ENCODE measurements around the gene PNN. TPM values are rescaled to one million over a fixed set of nuclear protein-coding genes. Genes with fewer than 3 reads are reported as not detected.

The PNN gene
- total RNA-seq, 3 donors from 2014 or later, result 42.5 to 50.6 (median 49.4) TPM

DNA sequence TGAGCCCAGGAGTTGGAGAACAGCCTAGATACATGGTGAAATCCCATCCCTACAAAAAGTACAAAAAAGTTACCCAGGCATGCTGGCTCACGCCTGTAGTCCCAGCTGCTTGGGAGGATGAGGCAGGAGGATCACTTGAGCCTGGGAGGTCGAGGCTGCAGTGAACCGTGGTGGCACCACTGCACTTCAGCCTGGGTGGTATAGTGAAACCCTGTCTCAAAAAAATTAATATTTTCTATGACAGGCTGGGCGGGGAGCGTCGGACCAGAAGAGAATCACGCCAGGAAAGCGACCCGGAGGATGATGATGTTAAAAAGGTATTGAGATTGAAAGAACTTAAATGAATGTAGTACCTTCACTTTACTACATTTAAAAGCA, 2.1 kb downstream of the PNN start:
- intact Hi-C loops (cut with DNase I, micrococcal nuclease), result loop anchor here in 1 of 2 donors (10.0 kb wide), 1 partner anchor 72 kb away; the partner anchor contains the start of gene SEC23A
- Histone ChIP-seq H3K9me3 (no peaks in the 10 kb centered on the region), H3K36me3 (ENCODE audit: low read depth) (peaks cover 25% of the 10 kb centered on the region), H3K4me1 (ENCODE audit: low read depth) (peaks cover 10% of the 10 kb centered on the region), H3K4me3 (no peak overlapping the region)
- ATAC-seq (no peak), DNase-seq (no peak)
- TF ChIP-seq, protein P1, sequence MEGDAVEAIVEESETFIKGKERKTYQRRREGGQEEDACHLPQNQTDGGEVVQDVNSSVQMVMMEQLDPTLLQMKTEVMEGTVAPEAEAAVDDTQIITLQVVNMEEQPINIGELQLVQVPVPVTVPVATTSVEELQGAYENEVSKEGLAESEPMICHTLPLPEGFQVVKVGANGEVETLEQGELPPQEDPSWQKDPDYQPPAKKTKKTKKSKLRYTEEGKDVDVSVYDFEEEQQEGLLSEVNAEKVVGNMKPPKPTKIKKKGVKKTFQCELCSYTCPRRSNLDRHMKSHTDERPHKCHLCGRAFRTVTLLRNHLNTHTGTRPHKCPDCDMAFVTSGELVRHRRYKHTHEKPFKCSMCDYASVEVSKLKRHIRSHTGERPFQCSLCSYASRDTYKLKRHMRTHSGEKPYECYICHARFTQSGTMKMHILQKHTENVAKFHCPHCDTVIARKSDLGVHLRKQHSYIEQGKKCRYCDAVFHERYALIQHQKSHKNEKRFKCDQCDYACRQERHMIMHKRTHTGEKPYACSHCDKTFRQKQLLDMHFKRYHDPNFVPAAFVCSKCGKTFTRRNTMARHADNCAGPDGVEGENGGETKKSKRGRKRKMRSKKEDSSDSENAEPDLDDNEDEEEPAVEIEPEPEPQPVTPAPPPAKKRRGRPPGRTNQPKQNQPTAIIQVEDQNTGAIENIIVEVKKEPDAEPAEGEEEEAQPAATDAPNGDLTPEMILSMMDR (IDR thresholded peaks at IDR 0.05), result no peak

DNA sequence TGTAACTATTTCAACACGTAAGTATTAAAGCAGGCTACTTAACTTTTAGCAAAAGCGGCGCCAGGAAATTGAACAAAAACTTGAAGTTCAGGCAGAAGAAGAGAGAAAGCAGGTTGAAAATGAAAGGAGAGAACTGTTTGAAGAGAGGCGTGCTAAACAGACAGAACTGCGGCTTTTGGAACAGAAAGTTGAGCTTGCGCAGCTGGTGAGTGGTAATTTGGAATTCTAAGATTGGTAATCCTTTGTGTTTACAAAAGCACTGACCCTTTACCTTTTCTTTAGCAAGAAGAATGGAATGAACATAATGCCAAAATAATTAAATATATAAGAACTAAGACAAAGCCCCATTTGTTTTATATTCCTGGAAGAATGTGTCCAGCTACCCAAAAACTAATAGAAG, 4.0 kb downstream of the PNN start:
- DNase-seq (no peak), ATAC-seq (no peak)
- Histone ChIP-seq H3K4me1 (ENCODE audit: low read depth) (peaks cover 10% of the 10 kb centered on the region), H3K36me3 (ENCODE audit: low read depth) (peaks cover 30% of the 10 kb centered on the region), H3K9me3 (no peaks in the 10 kb centered on the region), H3K4me3 (no peak overlapping the region)
- TF ChIP-seq, protein P1 (IDR thresholded peaks at IDR 0.05), result no peak
- intact Hi-C loops (cut with DNase I, micrococcal nuclease), result loop anchor here in 1 of 2 donors (10.0 kb wide), 1 partner anchor 74 kb away; the partner anchor contains the start of gene SEC23A

DNA sequence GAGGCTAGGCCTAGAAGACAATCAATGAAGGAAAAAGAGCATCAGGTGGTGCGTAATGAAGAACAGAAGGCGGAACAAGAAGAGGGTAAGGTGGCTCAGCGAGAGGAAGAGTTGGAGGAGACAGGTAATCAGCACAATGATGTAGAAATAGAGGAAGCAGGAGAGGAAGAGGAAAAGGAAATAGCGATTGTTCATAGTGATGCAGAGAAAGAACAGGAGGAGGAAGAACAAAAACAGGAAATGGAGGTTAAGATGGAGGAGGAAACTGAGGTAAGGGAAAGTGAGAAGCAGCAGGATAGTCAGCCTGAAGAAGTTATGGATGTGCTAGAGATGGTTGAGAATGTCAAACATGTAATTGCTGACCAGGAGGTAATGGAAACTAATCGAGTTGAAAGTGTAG, 5.5 kb downstream of the PNN start:
- peaks cover 10% of the 10 kb centered on the region for H3K4me1 ChIP-seq (ENCODE audit: low read depth)

DNA sequence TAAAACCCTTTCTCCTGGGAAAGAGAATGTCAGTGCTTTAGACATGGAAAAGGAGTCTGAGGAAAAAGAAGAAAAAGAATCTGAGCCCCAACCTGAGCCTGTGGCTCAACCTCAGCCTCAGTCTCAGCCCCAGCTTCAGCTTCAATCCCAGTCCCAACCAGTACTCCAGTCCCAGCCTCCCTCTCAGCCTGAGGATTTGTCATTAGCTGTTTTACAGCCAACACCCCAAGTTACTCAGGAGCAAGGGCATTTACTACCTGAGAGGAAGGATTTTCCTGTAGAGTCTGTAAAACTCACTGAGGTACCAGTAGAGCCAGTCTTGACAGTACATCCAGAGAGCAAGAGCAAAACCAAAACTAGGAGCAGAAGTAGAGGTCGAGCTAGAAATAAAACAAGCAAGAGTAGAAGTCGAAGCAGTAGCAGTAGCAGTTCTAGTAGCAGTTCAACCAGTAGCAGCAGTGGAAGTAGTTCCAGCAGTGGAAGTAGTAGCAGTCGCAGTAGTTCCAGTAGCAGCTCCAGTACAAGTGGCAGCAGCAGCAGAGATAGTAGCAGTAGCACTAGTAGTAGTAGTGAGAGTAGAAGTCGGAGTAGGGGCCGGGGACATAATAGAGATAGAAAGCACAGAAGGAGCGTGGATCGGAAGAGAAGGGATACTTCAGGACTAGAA, 6.1 kb downstream of the PNN start:
- H3K4me1 ChIP-seq (ENCODE audit: low read depth), result peaks cover 7% of the 10 kb centered on the region

More for the DNA sequence above, 5.5 kb downstream of the PNN start:
- no peak for ATAC-seq
- intact Hi-C loops (cut with DNase I, micrococcal nuclease), result no loop called here
- no peaks in the 10 kb centered on the region for H3K9me3 ChIP-seq
- TF ChIP-seq, protein P1 (IDR thresholded peaks at IDR 0.05), result no peak
- H3K4me3 ChIP-seq, result no peak overlapping the region
- DNase-seq, result no peak
- H3K36me3 ChIP-seq (ENCODE audit: low read depth), result peaks cover 26% of the 10 kb centered on the region

DNA sequence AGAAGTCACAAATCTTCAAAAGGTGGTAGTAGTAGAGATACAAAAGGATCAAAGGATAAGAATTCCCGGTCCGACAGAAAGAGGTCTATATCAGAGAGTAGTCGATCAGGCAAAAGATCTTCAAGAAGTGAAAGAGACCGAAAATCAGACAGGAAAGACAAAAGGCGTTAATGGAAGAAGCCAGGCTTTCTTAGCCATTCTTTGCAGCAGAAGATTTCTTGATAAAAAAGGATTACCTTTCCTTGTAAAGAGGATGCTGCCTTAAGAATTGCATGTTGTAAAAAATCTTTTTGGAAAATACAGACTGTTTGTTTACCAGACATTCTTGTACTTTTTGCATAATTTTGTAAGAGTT, 6.6 kb downstream of the PNN start:
- intact Hi-C loops (cut with DNase I, micrococcal nuclease), result no loop called here
- no peak for ATAC-seq
- DNase-seq, result no peak
- TF ChIP-seq, protein P1 (IDR thresholded peaks at IDR 0.05), result no peak
- Histone ChIP-seq H3K4me3 (no peak overlapping the region), H3K4me1 (ENCODE audit: low read depth) (peaks cover 2% of the 10 kb centered on the region), H3K9me3 (no peaks in the 10 kb centered on the region), H3K36me3 (ENCODE audit: low read depth) (peaks cover 26% of the 10 kb centered on the region)

More for the DNA sequence above, 6.1 kb downstream of the PNN start:
- Histone ChIP-seq H3K36me3 (ENCODE audit: low read depth) (peaks cover 26% of the 10 kb centered on the region), H3K4me3 (no peak overlapping the region), H3K9me3 (no peaks in the 10 kb centered on the region)
- DNase-seq (no peak), ATAC-seq (no peak)
- intact Hi-C loops (cut with DNase I, micrococcal nuclease), result no loop called here
- TF ChIP-seq, protein P1 (IDR thresholded peaks at IDR 0.05), result no peak

Data from mucosa of descending colon (tissue), 3 donors.